Mesendoderm (in vitro differentiated cells): ENCODE measurements around the gene ART5.
A peak's percentile ranks its signal among the peaks of the same experiment; 100 is the strongest.

Source experiments
- DNase-seq: peaks from one replicate; pipeline ENCODE4 v3.0.0; 2013
- H2AK5ac ChIP-seq: 2 replicates; pipeline ENCODE4 v1.6.1; 2013; ENCODE audit warnings: low read length, inconsistent platforms
- H2BK120ac ChIP-seq: 2 replicates; pipeline ENCODE4 v1.6.1; 2013; ENCODE audit warnings: low read depth, mild to moderate bottlenecking, low read length, moderate library complexity, mixed read lengths
- H2BK15ac ChIP-seq: replicated peaks from 2 replicates; pipeline ENCODE4 v1.6.1; 2013; ENCODE audit warnings: low read depth, mild to moderate bottlenecking, moderate library complexity
- H2BK5ac ChIP-seq: 2 replicates; pipeline ENCODE4 v1.6.1; 2013; ENCODE audit warnings: low read length, inconsistent platforms
- H3K18ac ChIP-seq: 2 replicates; pipeline ENCODE4 v1.6.1; 2013; ENCODE audit warnings: mild to moderate bottlenecking, low read length, mixed read lengths
- H3K23ac ChIP-seq: one replicate; pipeline ENCODE4 v1.6.1; 2013; ENCODE audit warnings: low read length
- H3K27ac ChIP-seq: 2 replicates; pipeline ENCODE4 v1.5.1; 2013; ENCODE audit warnings: low read depth, mild to moderate bottlenecking, inconsistent platforms, low read length, moderate library complexity
- H3K27me3 ChIP-seq: 2 replicates; pipeline ENCODE4 v1.6.1; 2013; ENCODE audit warnings: low read length, control low read depth, mild to moderate bottlenecking, inconsistent platforms; ENCODE audit not compliant: insufficient read depth, poor library complexity
- H3K36me3 ChIP-seq: 2 replicates; pipeline ENCODE4 v1.6.1; 2013; ENCODE audit warnings: low read length, inconsistent platforms; ENCODE audit not compliant: control insufficient read depth, insufficient read depth
- H3K4ac ChIP-seq: one replicate; pipeline ENCODE4 v1.6.1; 2013; ENCODE audit warnings: low read depth, mild to moderate bottlenecking, low read length, moderate library complexity
- H3K4me1 ChIP-seq: 2 replicates; pipeline ENCODE4 v1.6.1; 2013; ENCODE audit warnings: low read depth, low read length, inconsistent platforms; ENCODE audit not compliant: control insufficient read depth
- H3K4me2 ChIP-seq: 2 replicates; pipeline ENCODE4 v1.6.1; 2013; ENCODE audit warnings: low read length
- H3K4me3 ChIP-seq: 2 replicates; pipeline ENCODE4 v1.5.1; 2013; ENCODE audit warnings: mild to moderate bottlenecking, low read length
- H3K56ac ChIP-seq: one replicate; pipeline ENCODE4 v1.6.1; 2013; ENCODE audit warnings: low read length
- H3K79me1 ChIP-seq: 2 replicates; pipeline ENCODE4 v1.6.1; 2013; ENCODE audit warnings: low read length, inconsistent platforms
- H3K79me2 ChIP-seq: 2 replicates; pipeline ENCODE4 v1.6.1; 2013; ENCODE audit warnings: mild to moderate bottlenecking, low read length; ENCODE audit not compliant: control insufficient read depth, insufficient read depth
- H3K9ac ChIP-seq: 2 replicates; pipeline ENCODE4 v1.6.1; 2013; ENCODE audit warnings: low read length, inconsistent platforms
- H4K5ac ChIP-seq: one replicate; pipeline ENCODE4 v1.6.1; 2013; ENCODE audit warnings: low read length
- H4K8ac ChIP-seq: one replicate; pipeline ENCODE4 v1.6.1; 2013; ENCODE audit warnings: low read depth, mild to moderate bottlenecking, control low read depth, low read length, moderate library complexity
- WGBS: extraction: QIAGEN DNeasy Blood & Tissue Kit; methylation state at CpG from one replicate; pipeline ENCODE4 v1.1.7; 2013; ENCODE audit warnings: low lambda C conversion rate, missing lambda C conversion rate; ENCODE audit not compliant: insufficient coverage; ENCODE audit errors: extremely low coverage; 5-methylcytosine and 5-hydroxymethylcytosine counted together

Gene ART5

DNA sequence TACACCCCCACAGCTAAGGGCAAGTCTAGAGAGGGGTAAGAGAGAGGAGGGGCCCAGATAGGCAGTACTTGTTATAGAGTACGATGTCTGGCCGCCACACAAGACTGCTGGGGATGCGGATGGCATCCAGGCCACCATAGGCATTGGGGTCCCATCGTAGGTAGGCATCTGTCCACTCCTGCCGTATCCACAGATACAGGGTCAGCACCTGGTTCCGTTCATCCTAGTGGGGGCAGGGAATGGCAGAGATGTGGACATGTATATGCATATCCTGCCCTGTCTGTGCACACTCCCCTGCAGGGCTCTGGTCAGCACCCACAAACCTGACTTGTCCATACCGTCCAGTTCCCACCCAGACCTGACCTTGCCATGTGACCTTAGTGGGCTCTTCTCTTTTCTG is 27.3 kb upstream of the ART5 start:
- no peaks in the 10 kb centered on the region for H3K79me1 ChIP-seq
- no peaks in the 10 kb centered on the region for H3K79me2 ChIP-seq
- H2BK5ac ChIP-seq: no peak overlapping the region
- no CpG with 5 or more reads among the region's 7 CpGs for WGBS
- no peak overlapping the region for H3K27ac ChIP-seq
- peaks cover 4% of the 10 kb centered on the region for H3K4me1 ChIP-seq
- H3K56ac ChIP-seq: no peak overlapping the region
- H3K27me3 ChIP-seq: no peaks in the 10 kb centered on the region
- no peak overlapping the region for H2AK5ac ChIP-seq
- H4K5ac ChIP-seq: no peak overlapping the region
- no peak overlapping the region for H4K8ac ChIP-seq
- H3K4ac ChIP-seq: no peak overlapping the region
- H3K36me3 ChIP-seq: peaks cover 14% of the 10 kb centered on the region
- H3K18ac ChIP-seq: no peak overlapping the region
- no peak overlapping the region for H3K23ac ChIP-seq
- no peak for DNase-seq
- H2BK15ac ChIP-seq: no peak overlapping the region
- no peak overlapping the region for H3K4me2 ChIP-seq
- no peak overlapping the region for H2BK120ac ChIP-seq
- H3K9ac ChIP-seq: no peak overlapping the region
- no peak overlapping the region for H3K4me3 ChIP-seq

DNA sequence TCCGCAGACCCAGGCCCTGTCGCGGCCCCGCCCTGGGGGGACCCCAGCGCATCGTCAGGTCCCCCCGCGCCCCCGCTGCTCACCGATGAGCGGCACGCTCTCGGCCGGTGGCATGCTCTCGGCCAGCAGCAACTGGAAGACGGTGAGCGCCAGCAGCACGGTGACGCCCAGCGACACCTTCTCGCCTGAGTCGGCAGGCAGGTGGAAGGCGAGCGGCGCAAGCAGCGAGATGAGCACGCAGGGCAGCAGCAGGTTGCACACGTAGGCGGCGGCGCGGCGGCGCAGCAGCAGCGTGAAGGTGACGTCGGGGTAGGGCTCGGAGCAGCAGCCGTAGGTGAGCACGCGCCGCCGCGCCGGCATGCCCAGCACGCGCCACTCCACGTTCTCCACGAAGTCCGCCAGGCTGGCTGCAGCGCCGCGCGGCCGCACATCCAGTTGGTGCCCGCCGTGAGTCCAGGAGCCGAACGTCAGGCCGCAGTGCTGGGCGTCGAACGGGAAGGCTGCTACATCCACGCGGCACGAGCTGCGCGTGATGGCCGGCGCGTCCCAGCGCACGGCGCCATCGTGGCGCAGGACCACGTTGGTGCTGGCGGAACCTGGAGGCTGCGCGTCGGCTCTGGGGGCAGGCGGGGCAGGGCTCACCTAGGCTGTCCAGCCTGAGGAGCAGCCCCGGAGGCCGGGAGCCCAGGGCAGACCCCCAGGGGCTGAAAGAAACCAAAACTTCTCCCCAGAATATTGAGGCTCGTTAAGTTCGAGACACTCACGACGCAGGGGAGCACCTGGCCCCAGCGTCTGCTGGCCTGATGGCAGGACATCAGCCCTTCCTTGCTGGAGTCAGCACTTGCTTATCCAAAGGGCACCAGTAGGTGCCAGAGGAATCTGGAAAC is 25.6 kb upstream of the ART5 start:
- no peak overlapping the region for H3K27ac ChIP-seq
- no peak overlapping the region for H2BK5ac ChIP-seq
- no peak overlapping the region for H3K23ac ChIP-seq
- DNase-seq: no peak
- H4K8ac ChIP-seq: no peak overlapping the region
- H3K56ac ChIP-seq: no peak overlapping the region
- H2BK15ac ChIP-seq: no peak overlapping the region
- H3K18ac ChIP-seq: no peak overlapping the region
- H3K4ac ChIP-seq: no peak overlapping the region
- H3K4me3 ChIP-seq: no peak overlapping the region
- H3K4me2 ChIP-seq: no peak overlapping the region
- H3K79me1 ChIP-seq: no peaks in the 10 kb centered on the region
- H2AK5ac ChIP-seq: no peak overlapping the region
- WGBS: no CpG with 5 or more reads among the region's 89 CpGs
- H2BK120ac ChIP-seq: no peak overlapping the region
- no peak overlapping the region for H3K9ac ChIP-seq
- H3K36me3 ChIP-seq: peaks cover 12% of the 10 kb centered on the region
- H3K27me3 ChIP-seq: no peaks in the 10 kb centered on the region
- peaks cover 2% of the 10 kb centered on the region for H3K4me1 ChIP-seq
- H4K5ac ChIP-seq: no peak overlapping the region
- H3K79me2 ChIP-seq: no peaks in the 10 kb centered on the region

DNA sequence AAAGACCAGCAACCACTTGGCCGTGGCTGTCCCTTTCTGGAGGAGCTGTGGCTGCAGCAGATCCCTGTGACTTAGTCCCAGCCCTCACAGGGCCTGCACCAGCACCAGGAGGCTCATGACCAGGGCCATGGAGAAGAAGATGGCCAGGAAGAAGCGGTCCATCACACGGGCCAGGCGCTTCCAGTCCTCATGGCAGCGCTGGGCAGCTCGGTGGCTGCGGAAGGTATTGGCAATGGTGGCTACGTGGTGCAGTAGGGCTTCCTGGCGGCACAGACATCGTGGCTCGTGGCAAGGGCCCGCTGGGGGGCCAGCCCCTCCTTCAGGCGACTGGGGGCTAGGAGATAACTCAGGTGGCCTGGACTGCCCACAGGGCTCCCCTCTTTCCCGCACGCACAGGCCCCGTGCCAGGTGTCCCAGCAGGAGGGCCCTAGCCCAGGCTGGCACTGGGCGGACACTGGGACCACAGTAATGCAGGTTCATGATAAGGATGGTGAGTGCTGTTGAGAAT is 24.3 kb upstream of the ART5 start:
- no peak overlapping the region for H3K4me3 ChIP-seq
- H2BK5ac ChIP-seq: no peak overlapping the region
- H2AK5ac ChIP-seq: no peak overlapping the region

DNA sequence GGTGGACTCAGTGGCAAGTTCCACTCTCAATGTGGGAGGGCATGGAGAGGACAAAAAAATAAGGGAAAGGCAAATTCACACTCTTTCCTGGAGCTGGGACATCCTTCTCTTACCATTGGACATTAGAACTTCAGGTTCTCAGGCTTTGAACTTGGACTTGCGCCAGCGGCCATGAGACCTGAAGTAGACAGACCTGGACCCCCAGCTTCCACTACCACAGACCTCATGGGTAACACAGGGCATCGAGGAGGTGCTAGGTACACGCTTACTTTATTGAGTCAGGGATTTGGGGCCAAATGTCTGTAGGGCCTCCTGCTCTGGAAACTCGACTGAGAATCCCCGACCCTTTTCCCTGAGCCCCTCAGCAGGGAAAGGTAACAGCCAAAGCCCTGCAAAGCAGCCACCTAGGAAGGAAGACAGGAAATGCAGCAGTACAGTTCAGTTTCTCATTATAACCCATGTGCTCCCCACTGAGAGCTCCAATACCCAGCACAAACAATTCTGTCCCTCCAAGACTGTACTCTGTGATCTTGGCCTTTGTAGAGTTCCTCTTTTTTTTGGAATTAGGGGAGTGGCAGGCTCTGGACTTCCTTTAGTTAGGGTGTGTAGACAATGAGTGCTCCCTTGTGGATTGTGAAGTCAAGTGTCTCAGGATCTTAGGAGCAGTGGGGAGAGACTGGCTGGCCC is 23.7 kb upstream of the ART5 start:
- no peak overlapping the region for H3K23ac ChIP-seq
- H3K18ac ChIP-seq: no peak overlapping the region
- no peak overlapping the region for H3K4me2 ChIP-seq
- no peak overlapping the region for H2AK5ac ChIP-seq
- no peak overlapping the region for H3K4me3 ChIP-seq
- no peak overlapping the region for H3K9ac ChIP-seq
- no peak overlapping the region for H2BK5ac ChIP-seq
- H3K79me1 ChIP-seq: no peaks in the 10 kb centered on the region
- no peak overlapping the region for H3K27ac ChIP-seq
- no peak overlapping the region for H2BK120ac ChIP-seq
- no peaks in the 10 kb centered on the region for H3K4me1 ChIP-seq
- H2BK15ac ChIP-seq: no peak overlapping the region
- no peak overlapping the region for H3K4ac ChIP-seq
- no CpG with 5 or more reads among the region's 6 CpGs for WGBS
- H4K5ac ChIP-seq: no peak overlapping the region
- no peak overlapping the region for H3K56ac ChIP-seq
- H4K8ac ChIP-seq: no peak overlapping the region
- DNase-seq: peak; percentile 27
- H3K27me3 ChIP-seq: no peaks in the 10 kb centered on the region
- H3K79me2 ChIP-seq: no peaks in the 10 kb centered on the region
- peaks cover 11% of the 10 kb centered on the region for H3K36me3 ChIP-seq

More for the DNA sequence above, 24.3 kb upstream of the ART5 start:
- peaks cover 11% of the 10 kb centered on the region for H3K36me3 ChIP-seq
- no peak overlapping the region for H3K56ac ChIP-seq
- no peak overlapping the region for H3K9ac ChIP-seq
- no peak overlapping the region for H3K18ac ChIP-seq
- no peak overlapping the region for H4K8ac ChIP-seq
- no peak for DNase-seq
- no CpG with 5 or more reads among the region's 17 CpGs for WGBS
- no peak overlapping the region for H3K23ac ChIP-seq
- no peaks in the 10 kb centered on the region for H3K4me1 ChIP-seq
- no peak overlapping the region for H3K4ac ChIP-seq
- H3K4me2 ChIP-seq: no peak overlapping the region
- H3K27me3 ChIP-seq: no peaks in the 10 kb centered on the region
- no peaks in the 10 kb centered on the region for H3K79me2 ChIP-seq
- no peaks in the 10 kb centered on the region for H3K79me1 ChIP-seq
- no peak overlapping the region for H3K27ac ChIP-seq
- H2BK120ac ChIP-seq: no peak overlapping the region
- no peak overlapping the region for H4K5ac ChIP-seq
- H2BK15ac ChIP-seq: no peak overlapping the region

DNA sequence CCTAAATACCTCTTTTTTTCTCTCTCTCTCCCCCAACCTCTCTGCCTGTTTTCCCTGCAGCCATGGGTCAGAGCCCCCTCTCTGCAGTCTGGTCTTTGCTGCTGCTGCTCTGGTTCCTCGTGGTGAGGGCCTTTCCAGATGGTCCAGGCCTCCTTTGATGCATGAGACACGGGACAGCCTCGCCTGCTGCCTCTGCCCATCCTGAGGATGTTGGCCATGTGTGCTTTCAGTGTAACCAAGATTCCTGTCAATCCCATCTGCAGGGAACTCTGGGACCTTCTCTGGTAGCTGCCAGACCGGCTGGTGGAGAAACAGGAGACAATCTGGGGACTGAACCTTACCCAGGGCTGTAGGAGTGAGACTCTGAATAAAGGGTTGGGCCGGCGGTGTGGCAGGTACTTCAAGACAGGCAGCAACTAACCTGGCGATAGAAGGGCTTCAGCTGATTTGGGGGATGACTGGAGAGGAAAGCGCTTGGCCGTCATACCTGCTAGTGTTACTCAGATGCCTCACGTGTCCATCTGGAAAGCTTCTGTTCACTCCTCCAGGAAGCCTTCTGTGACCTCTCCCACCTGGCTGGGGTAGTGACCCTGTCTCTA is 22.3 kb upstream of the ART5 start:
- H3K79me1 ChIP-seq: no peaks in the 10 kb centered on the region
- H2BK15ac ChIP-seq: no peak overlapping the region

More for the DNA sequence above, 22.3 kb upstream of the ART5 start:
- H3K27me3 ChIP-seq: no peaks in the 10 kb centered on the region
- DNase-seq: no peak
- H4K8ac ChIP-seq: no peak overlapping the region
- no peak overlapping the region for H3K4me3 ChIP-seq
- H3K4ac ChIP-seq: no peak overlapping the region
- H3K56ac ChIP-seq: no peak overlapping the region
- H3K9ac ChIP-seq: no peak overlapping the region
- H2BK120ac ChIP-seq: no peak overlapping the region
- H3K4me1 ChIP-seq: no peaks in the 10 kb centered on the region
- no CpG with 5 or more reads among the region's 10 CpGs for WGBS
- H3K36me3 ChIP-seq: peaks cover 10% of the 10 kb centered on the region
- no peak overlapping the region for H3K4me2 ChIP-seq
- H3K79me2 ChIP-seq: no peaks in the 10 kb centered on the region
- no peak overlapping the region for H3K18ac ChIP-seq
- no peak overlapping the region for H3K23ac ChIP-seq
- H2AK5ac ChIP-seq: no peak overlapping the region
- H4K5ac ChIP-seq: no peak overlapping the region
- no peak overlapping the region for H3K27ac ChIP-seq
- H2BK5ac ChIP-seq: no peak overlapping the region
